ENCODE results near the gene PMFBP1. TPM values are rescaled to one million over a fixed set of nuclear protein-coding genes. Genes with fewer than 3 reads are reported as not detected.
"Not testable (repeated sequence)": the region's sequence is repeated elsewhere in the genome, so short reads cannot be mapped to it uniquely, and the experiment has no call there.

The PMFBP1 gene
- total RNA-seq, 1 donor from 2014 or later = not detected

DNA sequence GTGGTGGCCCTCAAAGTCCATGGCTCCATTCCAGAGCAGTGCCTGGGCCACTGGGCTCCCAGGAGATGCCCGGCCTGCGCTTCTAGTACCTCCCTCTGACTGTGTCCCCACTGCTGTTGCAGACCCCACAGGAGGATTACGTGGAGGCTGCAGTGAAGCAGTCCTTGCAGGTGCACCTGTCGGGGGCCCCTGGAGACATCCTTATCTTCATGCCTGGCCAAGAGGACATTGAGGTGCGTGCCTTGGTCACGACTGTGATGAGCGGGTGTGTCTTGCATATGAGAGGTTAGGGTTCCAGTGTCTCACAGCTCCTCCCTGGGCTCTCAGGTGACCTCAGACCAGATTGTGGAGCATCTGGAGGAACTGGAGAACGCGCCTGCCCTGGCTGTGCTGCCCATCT lies 67.0 kb downstream of the PMFBP1 start:
- DNase-seq = no peak

DNA sequence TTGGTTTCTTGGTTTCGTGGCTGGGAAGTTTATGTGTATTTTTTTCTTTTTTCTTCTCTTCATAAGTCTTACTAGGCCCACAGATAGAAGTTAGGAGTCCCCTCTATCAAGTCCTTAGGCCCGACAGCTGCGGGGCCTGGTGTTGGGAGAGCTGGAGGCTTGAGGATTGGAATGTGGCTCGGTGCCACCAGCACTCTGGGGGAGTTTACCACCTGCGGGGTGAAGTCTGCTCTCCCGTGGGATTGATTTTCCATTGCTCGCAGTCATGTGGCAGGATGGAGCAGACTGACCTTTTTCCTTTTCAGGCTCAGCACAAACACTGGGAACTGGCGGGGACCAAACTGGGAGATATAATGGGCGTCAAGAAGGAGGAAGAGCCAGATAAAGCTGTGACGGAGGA lies 70.8 kb downstream of the PMFBP1 start:
- DNase-seq = no peak

DNA sequence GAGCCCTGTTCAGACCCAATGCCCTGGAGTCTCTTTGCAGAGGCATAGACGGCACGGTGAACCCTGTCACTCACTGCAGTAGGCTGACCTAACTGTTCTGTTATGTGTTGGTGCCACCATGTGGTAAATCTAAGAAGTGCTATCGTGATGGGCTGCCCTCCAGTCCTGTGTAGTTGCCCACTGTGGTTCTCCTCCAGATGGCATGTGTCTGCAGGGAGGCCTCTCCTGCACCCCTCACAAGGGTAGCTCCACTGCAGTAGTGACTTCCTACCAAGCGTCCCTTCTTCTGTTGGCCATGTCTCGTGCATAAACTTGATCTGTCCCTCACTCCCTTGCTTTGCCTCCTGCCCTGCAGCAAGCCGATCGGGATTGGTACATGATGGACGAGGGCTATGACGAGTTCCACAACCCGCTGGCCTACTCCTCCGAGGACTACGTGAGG lies 72.6 kb downstream of the PMFBP1 start:
- peak; percentile 86 for DNase-seq

DNA sequence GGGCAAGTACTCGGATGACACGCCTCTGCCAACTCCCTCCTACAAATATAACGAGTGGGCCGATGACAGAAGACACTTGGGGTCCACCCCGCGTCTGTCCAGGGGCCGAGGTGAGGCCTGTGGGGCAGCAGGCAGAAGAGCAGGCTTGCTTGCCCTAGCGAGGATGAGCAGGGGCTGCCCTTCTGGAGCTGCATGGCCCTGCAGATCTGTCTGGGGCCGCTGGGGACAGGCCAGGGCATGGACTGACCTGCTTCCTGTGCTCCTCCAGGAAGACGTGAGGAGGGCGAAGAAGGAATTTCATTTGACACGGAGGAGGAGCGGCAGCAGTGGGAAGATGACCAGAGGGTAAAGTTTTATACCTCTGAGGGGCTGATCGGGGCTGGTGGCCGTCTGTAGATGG lies 73.0 kb downstream of the PMFBP1 start:
- no peak for DNase-seq

DNA sequence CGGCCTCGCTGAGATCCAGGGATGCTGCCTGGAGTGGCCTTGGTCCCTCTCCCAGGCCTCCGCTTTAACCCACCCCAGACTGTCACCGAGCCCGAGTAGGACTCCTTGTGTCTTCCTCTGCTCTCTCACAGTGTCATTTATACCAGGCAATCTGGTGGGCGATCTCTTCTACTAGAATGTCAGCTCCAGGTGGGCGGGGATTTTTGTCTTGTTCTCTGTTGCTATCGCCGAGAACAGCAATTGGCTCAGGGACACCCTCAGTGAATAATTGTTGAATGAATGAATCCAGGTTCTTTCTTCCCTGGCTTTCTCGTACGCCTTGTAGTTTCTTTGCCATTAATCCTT lies 77.7 kb downstream of the PMFBP1 start:
- no peak for DNase-seq

DNA sequence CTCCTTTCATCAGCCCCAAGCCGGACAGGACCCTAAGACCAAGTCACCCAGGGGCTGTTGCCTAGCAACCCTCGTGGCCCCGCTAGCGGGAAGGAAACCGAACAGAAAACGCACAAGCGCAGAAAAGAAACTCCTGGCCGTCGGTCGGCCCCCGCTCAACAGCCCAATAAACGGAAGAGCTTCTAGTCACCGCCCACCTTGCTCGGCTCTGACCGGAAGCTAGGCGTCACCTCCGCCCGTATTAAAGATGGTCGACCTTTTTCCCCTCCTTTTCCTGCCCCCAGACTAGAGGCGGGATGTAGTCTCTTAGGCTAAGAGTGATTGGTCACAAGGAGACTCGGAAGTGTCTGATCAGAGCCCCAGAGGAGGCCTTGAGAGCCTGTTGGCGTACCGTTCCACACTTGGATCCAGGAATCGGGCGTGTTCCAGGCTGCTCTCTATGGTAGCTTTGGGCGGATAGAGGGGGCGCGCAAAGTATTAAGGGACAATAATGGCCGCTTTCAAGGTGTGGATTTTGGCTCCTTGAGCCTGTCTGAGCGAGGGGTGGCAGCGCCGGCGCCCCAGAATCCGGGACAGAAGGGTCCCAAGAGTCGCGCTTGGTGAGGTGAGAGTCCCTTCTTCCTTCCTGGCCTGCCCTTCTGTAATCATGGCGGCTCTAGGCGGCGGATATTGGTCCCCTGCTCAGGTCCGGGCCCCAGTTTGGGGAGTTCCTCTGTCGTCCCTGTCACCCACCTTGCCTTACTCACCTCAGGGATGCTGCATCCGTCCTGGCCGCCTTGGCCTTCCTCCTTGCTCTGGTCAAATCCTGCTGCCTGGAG lies 78.3 kb downstream of the PMFBP1 start, which contains the start of the genes DHX38 and TXNL4B:
Gene DHX38, plus strand, starts transcription at position 400 of the 818 bp plus-strand sequence. CDS start 2,311 bp downstream, outside the sequence.
Gene TXNL4B, minus strand, starts transcription at position 173 of the 818 bp plus-strand sequence. CDS start 2,871 bp downstream, outside the sequence.
- peak; percentile 99 for DNase-seq

DNA sequence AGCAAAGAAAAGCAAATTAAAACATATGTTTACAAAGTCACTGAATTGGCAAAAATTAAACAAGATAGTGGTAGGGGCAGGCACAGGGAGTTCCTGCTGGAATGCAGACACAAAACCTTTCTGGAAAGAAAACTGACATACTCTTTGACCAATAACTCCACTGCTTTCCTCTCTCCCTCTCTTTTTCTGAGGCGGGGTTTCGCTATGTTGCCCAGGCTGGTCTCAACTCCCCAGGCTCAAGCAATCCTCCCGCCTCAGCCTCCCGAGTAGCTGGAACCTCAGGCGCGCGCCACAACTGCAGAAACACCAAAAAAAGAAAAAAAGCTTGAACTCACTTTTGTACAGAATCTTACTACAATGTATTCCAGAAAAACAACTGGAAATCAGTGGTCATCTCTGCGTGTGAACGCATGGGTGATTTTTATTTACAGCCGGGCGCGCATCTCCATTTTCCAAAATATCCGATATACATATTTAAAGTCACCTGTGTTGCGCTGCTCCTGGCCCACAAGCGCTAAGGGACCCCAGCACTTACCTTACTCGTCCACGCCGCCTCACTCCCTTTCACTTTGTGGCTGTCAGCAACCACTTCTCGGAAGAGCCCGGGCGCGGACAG lies 79.0 kb downstream of the PMFBP1 start:
- DNase-seq = peak; percentile 64

DNA sequence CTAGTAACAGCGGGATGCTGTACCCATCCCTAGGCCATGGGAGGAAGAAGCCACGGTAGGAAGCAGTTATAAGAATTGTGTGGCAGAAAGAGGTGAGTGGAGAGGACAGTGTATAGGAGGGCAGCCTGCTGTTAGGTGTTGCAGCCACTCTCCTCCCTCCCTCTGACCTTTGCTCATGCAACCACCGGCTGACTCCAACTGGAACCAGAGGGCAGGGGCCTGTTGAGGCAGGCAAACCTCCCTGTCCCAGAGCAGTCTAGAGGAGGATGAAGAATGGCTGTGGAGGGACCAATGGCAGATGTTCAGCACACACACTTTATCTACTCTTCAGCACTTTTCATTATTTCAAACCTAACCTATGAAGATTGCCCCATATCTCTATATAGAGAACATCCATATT lies 80.7 kb downstream of the PMFBP1 start:
- DNase-seq = no peak

DNA sequence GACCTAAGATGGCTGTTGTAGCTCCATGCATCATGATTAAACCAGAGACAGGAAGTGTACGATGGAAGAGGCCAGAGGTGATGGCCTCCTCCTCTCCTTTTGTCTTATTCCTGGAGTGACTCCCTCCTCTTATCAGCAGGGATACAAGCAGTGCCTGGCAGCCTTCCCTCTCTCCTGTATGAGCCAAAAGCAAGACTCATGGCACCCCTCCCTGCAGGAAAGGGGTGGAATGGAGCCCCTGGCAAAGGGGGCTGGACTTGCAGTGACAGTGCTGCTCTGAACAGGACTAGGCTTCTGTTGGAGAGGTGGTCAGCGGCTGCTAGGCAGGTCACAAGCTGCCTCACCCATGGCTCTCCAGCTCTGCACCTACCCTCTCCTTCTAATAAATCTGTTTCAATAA lies 87.0 kb downstream of the PMFBP1 start:
- no peak for DNase-seq

DNA sequence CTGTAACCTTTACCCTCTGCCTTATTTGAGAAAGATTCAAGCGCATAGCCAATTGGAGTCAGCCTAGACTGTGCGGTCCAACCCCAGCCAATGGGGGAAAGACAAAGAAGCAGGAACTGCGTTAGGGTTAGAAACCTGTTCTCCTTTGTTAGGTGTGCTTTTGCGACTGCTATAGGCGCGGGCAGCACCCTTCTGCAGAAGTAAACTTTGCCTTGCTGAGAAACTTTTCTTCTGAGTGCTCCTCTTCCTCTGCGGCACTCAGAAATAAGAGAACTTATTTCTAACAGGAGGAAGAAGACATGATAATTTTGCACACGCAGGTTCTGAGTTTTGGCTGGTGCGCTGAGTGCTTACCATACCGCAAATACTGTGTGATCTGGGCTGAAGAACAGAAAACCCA lies 87.5 kb downstream of the PMFBP1 start:
- DNase-seq = no peak

DNA sequence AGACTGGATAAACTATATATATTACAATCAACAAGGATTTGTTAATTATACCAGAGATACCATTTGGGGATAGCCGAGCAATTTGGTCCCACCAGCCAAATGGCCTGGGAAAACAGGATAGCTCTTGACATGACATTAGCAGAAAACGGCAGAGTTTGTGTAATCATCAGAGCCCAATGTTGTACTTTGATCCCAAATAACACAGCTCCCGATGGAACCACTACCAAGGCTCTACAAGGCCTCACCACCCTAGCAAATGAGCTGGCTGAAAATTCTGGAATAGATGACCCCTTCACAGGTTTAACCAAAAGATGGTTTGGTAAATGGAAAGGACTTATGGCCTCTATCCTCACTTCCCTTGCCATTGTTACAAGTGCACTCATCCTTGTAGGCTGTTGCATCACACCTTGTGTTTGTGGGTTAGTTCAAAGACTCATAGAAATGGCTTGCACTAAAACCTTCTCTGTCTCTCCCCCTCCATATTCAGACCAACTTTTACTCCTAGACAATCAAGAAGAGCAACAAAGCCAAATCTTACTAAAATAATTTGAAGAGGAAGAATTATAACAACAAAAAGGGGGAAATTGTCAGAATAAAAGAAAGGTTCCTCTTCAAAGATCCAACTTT lies 88.1 kb downstream of the PMFBP1 start:
- DNase-seq = no peak

DNA sequence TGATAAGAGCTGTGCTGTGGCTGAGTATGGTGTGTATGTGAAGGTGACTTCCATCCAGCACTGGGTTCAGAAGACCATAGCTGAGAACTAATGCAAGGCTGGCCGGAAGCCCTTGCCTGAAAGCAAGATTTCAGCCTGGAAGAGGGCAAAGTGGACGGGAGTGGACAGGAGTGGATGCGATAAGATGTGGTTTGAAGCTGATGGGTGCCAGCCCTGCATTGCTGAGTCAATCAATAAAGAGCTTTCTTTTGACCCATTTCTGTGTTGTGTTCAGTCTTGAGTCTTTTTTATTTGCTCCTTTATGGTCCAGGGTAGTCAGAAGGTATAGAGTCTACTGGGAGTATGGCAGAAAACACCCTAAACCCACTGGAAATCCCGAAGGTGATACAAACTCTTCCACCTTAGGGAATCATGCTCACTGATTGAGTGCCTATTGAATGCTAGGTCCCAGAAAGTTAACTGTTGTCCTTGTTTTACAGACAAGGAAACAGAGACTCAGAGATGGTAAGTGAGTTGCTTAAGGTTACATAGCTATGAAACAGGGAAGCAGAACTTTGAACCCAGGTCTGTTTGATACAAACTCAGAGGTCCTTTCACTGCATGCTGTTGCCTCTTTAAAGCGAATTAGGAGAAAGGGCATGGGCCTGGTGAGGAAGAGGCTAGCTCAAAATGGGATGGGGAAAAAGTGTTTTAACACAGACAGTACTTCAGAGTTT lies 94.8 kb downstream of the PMFBP1 start:
- not testable (repeated sequence) for DNase-seq

DNA sequence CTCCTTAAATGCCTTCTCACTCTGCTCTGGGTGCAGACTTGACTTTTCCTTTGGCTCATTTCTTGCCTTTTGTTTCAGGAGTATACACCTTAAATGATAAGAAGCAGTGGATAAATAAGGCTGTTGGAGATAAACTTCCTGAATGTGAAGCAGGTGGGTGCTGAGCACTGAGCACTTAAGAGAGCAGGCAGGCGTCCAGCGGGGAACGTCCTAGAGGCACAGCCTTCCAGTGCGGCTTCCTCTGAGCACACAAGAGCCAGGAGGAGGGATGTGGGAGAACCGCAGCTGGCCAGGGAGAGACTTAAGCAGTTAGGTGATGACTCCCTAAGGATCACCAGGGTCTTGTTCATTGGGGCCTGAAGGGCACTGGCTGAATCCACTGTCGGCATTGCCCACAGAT lies 96.9 kb downstream of the PMFBP1 start:
- not testable (repeated sequence) for DNase-seq

DNA sequence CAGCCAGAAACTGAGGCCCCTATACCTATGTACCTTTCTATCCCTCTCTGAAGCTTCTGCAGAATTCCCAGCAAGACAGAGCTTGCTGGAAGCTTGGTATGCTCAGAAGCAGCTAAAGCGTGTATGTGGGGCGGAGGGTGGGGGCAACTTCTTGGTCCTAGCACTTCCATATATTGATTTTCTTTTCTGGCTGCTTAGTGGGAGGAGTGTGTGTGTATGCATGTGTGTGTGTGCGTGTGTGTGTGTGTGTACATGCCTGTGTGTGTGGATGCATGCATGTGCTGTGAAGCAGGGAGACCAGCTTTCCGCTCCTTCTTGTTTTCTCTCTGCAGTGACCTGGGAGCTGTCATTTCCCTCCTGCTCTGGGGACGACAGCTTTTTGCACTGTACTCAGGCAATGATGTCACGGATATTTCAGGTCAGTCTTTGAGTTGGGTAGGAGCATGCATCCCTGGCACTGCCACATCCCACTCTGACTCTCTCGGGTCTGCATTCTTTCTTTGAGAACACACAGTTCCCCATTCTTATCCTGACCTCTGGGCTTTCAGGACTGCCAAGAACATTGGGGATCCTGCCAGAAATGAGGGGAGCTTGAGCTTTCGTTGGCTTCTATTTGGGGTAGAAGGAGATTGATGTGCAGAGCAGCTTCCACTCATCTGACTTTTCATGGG lies 98.3 kb downstream of the PMFBP1 start:
- no peak for DNase-seq

DNA sequence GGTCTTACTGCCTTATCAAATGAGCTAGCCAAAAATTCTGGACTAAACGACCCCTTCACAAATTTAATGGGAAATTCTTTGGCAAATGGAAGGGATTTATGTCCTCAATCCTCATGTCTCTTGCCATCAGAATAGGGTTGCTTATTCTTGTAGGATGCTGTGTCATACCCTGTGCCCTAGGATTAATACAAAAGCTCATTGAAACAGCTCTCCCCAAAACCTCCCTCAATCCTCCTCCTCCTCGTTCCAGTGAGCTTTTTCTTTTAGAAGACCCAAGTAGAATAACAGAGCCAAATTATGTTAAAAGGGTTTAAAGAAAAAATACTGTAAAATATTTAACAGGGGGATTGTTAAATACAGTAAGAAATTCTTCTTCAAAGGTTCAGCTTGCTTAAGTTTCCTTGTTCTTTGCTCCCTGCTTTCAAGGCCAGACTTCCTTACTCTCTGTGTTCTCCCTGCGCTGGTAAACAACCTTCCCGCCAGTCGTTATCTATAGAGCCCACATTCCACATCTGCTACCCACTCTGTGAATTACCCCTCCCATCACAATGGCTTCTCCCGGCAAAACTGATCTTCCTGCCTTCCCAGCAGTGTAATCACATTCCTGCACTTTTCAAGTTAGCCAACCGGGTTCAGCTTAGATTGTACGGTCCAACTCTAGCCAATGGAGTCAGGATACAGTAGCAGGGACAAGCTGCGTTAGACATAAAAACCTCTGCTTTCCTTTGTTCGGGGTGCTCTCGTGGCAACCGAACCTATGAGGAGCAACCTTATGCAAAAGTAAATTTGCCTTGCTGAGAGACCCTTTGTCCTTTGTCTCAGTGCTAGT lies 99.2 kb downstream of the PMFBP1 start:
- DNase-seq = peak; percentile 10

Other genes starting within 250 kb of the PMFBP1 start
- gene PKD1L3, start 171.8 kb downstream of the PMFBP1 start, total RNA-seq = under 0.01 TPM in 1 of 2 replicates, not detected in the other
- 3.4 and 4.6 TPM in 2 replicates for gene DHODH, start 163.4 kb downstream of the PMFBP1 start, total RNA-seq
- gene HP, start 117.7 kb downstream of the PMFBP1 start, total RNA-seq = 0.05 TPM in 1 of 2 replicates, not detected in the other
- gene HPR, start 108.9 kb downstream of the PMFBP1 start, total RNA-seq = not detected in 2 replicates
- 10.6 and 14.5 TPM in 2 replicates for gene TXNL4B, start 78.5 kb downstream of the PMFBP1 start, total RNA-seq
- 97.9 and 117 TPM in 2 replicates for gene DHX38, start 78.3 kb downstream of the PMFBP1 start, total RNA-seq